GM10248 (cell line): ENCODE results near the gene LRFN2.

Experiments used
- CTCF ChIA-PET: fragments of 300-600 bp; sonication (Branson Sonifier 250); formaldehyde crosslinking; extraction: SDS; loops from one replicate; lab custom pipeline; 2021; ENCODE audit warnings: antibody characterized with exemption; lab: Yijun Ruan, JAX
- POLR2A ChIA-PET: fragments of 350-650 bp; sonication (Branson Sonifier 250); formaldehyde crosslinking; extraction: SDS; loops from one replicate; lab custom pipeline; 2020; ENCODE audit warnings: antibody characterized with exemption; lab: Yijun Ruan, JAX
- DNase-seq: peaks from one replicate; pipeline ENCODE4 v3.0.0; 2012; ENCODE audit errors: extremely low spot score
- TF ChIP-seq, protein P1 (sequence below): IDR thresholded peaks from 2 replicates; pipeline ENCODE4 v1.5.1; 2012; ENCODE audit warnings: mild to moderate bottlenecking, low read depth; ENCODE audit errors: extremely low read depth, missing control alignments, control extremely low read depth

Gene LRFN2

GRCh38 chr6:40442591-40442990 lies 144.6 kb downstream of the LRFN2 start:
- POLR2A ChIA-PET, result no interaction called here

DNA sequence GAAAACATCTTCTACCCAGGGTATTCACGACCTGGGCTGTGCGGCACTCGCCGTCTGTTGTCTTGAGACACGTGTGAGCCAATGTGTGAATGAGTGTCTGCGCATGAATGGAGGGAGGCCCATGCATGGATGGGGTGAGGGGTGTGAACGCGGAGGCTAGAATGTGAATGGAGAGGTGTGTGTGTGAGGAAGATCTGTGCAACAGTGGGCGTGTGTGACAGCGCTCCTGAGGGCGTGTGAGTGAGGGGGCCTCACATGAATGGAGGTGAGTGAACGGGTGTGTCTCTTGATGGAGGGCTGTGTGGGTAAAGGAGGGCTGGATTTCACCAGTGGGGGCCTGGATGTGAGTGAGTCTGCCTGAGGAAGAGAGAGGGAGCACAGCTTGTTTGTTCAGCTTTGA lies 146.0 kb downstream of the LRFN2 start:
- DNase-seq, result no peak
- ChIA-PET CTCF (no interaction called here), POLR2A (no interaction called here)
- TF ChIP-seq, protein P1, sequence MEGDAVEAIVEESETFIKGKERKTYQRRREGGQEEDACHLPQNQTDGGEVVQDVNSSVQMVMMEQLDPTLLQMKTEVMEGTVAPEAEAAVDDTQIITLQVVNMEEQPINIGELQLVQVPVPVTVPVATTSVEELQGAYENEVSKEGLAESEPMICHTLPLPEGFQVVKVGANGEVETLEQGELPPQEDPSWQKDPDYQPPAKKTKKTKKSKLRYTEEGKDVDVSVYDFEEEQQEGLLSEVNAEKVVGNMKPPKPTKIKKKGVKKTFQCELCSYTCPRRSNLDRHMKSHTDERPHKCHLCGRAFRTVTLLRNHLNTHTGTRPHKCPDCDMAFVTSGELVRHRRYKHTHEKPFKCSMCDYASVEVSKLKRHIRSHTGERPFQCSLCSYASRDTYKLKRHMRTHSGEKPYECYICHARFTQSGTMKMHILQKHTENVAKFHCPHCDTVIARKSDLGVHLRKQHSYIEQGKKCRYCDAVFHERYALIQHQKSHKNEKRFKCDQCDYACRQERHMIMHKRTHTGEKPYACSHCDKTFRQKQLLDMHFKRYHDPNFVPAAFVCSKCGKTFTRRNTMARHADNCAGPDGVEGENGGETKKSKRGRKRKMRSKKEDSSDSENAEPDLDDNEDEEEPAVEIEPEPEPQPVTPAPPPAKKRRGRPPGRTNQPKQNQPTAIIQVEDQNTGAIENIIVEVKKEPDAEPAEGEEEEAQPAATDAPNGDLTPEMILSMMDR, result no peak

More at GRCh38 chr6:40442591-40442990, 144.6 kb downstream of the LRFN2 start:
- TF ChIP-seq, protein P1, result no peak
- CTCF ChIA-PET, result interaction anchor here (1.3 kb wide), 1 partner anchor 10 kb away, joined by 3 read pairs; no protein-coding TSS in a partner anchor
- DNase-seq, result no peak

GRCh38 chr6:40440053-40440452 lies 147.1 kb downstream of the LRFN2 start:
- TF ChIP-seq, protein P1, result no peak
- POLR2A ChIA-PET, result no interaction called here
- CTCF ChIA-PET, result no interaction called here
- no peak for DNase-seq

- DNase-seq, result no peak
- TF ChIP-seq, protein P1, result no peak
- ChIA-PET POLR2A (no interaction called here), CTCF (no interaction called here)
These were observed 148.0 kb downstream of the LRFN2 start for GRCh38 chr6:40439026-40439800.

- CTCF ChIA-PET, result no interaction called here
- DNase-seq, result no peak
- TF ChIP-seq, protein P1, result no peak
- POLR2A ChIA-PET, result no interaction called here
These were observed 148.8 kb downstream of the LRFN2 start for GRCh38 chr6:40438246-40438887.

DNA sequence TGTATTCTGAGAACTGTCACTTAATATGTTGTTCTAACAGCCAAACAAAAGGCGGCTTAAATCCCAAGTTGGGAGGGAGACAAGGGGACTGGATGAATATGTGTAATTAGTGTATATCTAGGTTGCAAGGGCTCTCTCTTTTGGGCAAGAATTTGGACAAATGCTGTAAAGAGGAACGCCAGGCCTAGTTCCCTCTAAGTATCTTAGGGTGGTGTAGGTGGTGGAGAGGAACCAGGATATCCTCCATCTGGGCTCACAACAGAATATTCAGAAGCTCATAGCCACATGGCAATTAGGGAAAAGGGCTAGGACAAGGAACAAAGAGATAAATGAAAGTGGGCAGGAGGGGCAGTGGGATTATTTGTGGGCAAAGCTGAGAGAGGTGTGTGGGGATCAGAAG lies 149.5 kb downstream of the LRFN2 start:
- POLR2A ChIA-PET, result no interaction called here
- TF ChIP-seq, protein P1, result no peak
- DNase-seq, result no peak
- CTCF ChIA-PET, result no interaction called here
